Measurements from ENCODE around the gene RNGTT.

- peak; percentile 22 for TF ChIP-seq CTCF (IDR thresholded peaks at IDR 0.05; ENCODE audit: poor library complexity)
- TF ChIP-seq EZH2 (IDR thresholded peaks at IDR 0.05; ENCODE audit: borderline replicate concordance): no peak
Observed at GRCh38 chr6:88919032-88919431, 44.4 kb downstream of the RNGTT start.

Measured in hepatocyte (in vitro differentiated cells).